Measurements from ENCODE around the gene ACACB.

ACACB gene

GRCh38 chr12:109221277-109221931, 105.0 kb downstream of the ACACB start:
- DNase-seq: no peak

- DNase-seq: no peak
Measured at GRCh38 chr12:109222062-109222461, 105.7 kb downstream of the ACACB start.

- DNase-seq: no peak
Measured at GRCh38 chr12:109222496-109222895, 106.1 kb downstream of the ACACB start.

GRCh38 chr12:109223211-109223610, 106.8 kb downstream of the ACACB start:
- DNase-seq: no peak

- no peak for DNase-seq
Measured at GRCh38 chr12:109223868-109224267, 107.5 kb downstream of the ACACB start.

GRCh38 chr12:109228664-109229063, 112.3 kb downstream of the ACACB start:
- DNase-seq: no peak

- no peak for DNase-seq
Measured at GRCh38 chr12:109230193-109230592, 113.8 kb downstream of the ACACB start.

GRCh38 chr12:109232731-109233130, 116.3 kb downstream of the ACACB start:
- DNase-seq: no peak

GRCh38 chr12:109234012-109234411, 117.6 kb downstream of the ACACB start:
- DNase-seq: no peak

- DNase-seq: no peak
Measured at GRCh38 chr12:109236257-109236656, 119.9 kb downstream of the ACACB start.

GRCh38 chr12:109239179-109239578, 122.8 kb downstream of the ACACB start:
- no peak for DNase-seq

GRCh38 chr12:109239691-109240090, 123.3 kb downstream of the ACACB start:
- no peak for DNase-seq

GRCh38 chr12:109240365-109240764, 124.0 kb downstream of the ACACB start:
- DNase-seq: no peak

- DNase-seq: no peak
Measured at GRCh38 chr12:109241936-109242335, 125.5 kb downstream of the ACACB start.

- DNase-seq: no peak
Measured at GRCh38 chr12:109244073-109244472, 127.7 kb downstream of the ACACB start.

GRCh38 chr12:109246221-109246620, 129.8 kb downstream of the ACACB start:
- no peak for DNase-seq

GRCh38 chr12:109247831-109248654, 131.7 kb downstream of the ACACB start:
- no peak for DNase-seq

- DNase-seq: no peak
Measured at GRCh38 chr12:109250523-109250922, 134.1 kb downstream of the ACACB start.

- DNase-seq: no peak
Measured at GRCh38 chr12:109252799-109253198, 136.4 kb downstream of the ACACB start.

- DNase-seq: no peak
Measured at GRCh38 chr12:109253913-109254544, 137.6 kb downstream of the ACACB start.

GRCh38 chr12:109255377-109255776, 139.0 kb downstream of the ACACB start:
- no peak for DNase-seq

GRCh38 chr12:109256011-109256410, 139.6 kb downstream of the ACACB start:
- DNase-seq: no peak

- DNase-seq: no peak
Measured at GRCh38 chr12:109258201-109258600, 141.8 kb downstream of the ACACB start.
